ENCODE measurements around the gene TSSK3.

The TSSK3 gene

DNA sequence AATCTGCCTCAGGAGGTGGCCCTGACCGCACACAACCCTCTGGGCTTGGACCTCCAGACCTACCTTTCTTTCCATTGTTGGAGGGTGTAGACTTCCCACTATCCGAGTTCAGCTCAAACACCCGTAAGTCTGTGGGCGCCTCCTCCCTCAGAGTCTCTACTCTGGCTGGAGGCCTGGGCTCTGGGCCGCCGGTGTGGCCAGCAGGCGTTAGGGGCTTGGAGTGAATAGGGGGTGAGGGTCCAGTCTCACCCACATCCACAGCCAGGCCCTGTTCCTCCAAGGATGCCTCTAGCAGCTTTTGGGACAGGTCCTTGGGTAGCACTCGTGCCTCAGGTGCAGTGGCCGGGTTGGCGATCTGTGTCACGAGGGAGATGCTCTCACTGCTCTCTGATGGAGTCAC, 13.9 kb downstream of the TSSK3 start:
- DNase-seq (ENCODE audit: low read depth), result no peak
- TF ChIP-seq, protein P1, sequence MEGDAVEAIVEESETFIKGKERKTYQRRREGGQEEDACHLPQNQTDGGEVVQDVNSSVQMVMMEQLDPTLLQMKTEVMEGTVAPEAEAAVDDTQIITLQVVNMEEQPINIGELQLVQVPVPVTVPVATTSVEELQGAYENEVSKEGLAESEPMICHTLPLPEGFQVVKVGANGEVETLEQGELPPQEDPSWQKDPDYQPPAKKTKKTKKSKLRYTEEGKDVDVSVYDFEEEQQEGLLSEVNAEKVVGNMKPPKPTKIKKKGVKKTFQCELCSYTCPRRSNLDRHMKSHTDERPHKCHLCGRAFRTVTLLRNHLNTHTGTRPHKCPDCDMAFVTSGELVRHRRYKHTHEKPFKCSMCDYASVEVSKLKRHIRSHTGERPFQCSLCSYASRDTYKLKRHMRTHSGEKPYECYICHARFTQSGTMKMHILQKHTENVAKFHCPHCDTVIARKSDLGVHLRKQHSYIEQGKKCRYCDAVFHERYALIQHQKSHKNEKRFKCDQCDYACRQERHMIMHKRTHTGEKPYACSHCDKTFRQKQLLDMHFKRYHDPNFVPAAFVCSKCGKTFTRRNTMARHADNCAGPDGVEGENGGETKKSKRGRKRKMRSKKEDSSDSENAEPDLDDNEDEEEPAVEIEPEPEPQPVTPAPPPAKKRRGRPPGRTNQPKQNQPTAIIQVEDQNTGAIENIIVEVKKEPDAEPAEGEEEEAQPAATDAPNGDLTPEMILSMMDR (IDR thresholded peaks at IDR 0.05; ENCODE audit: low read depth, low read length, missing control alignments), result no peak
- H3K4me3 ChIP-seq (ENCODE audit: low read depth, low read length), result no peak overlapping the region

DNA sequence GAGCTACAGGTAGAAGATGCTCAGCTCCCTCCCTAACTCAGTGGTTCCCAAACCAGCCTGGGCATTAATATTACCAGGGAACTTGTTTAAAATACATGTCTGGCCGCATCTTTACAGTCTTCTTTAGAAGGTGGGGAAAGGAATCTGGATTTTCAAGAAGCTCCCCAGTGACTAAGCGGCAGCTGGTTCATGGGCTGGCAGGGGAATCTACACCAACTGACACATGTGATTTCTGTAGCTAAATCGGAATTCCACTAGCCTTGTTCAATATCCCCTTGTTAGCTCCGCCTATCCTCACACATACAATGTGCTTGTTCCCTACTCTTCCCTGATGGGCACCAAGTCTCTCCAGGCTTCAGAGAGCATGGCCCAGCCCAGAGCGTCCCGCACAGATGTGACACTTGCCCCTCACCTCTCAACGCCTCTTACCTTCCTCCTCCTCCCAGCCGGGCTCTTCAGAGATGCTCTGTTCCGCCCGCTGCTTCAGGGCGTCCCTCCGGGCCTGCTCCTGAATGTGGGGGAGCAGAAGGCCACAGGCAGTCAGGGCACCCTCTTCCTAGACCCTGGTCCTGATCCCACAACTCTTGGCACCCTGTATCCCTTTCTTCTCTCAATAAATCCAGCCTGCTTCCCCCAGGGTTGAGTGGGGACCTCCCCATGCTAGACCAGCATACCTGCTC, 15.3 kb downstream of the TSSK3 start:
- H3K4me3 ChIP-seq (ENCODE audit: low read depth, low read length), result no peak overlapping the region
- TF ChIP-seq, protein P1 (IDR thresholded peaks at IDR 0.05; ENCODE audit: low read depth, low read length, missing control alignments), result no peak
- DNase-seq (ENCODE audit: low read depth), result no peak

DNA sequence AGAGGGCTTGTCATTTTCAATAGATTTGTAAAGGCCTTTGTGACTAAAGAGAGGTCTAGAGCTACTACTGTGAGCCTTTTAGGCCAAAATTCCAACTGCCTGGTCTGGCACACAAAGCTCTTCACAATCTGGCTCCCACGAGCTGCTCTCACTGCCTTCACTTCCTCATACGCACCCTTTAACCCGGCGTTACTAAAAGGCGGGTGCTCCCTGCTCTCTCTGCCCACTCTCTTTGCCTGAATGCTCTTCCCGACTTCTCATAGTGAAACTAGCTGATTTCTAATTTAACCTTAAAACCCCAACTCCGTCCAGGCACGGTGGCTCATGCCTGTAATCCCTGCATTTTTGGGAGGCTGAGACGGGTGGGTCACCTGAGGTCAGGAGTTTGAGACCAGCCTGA, 17.7 kb downstream of the TSSK3 start:
- no peak overlapping the region for H3K4me3 ChIP-seq (ENCODE audit: low read depth, low read length)
- no peak for DNase-seq (ENCODE audit: low read depth)
- TF ChIP-seq, protein P1 (IDR thresholded peaks at IDR 0.05; ENCODE audit: low read depth, low read length, missing control alignments), result no peak

DNA sequence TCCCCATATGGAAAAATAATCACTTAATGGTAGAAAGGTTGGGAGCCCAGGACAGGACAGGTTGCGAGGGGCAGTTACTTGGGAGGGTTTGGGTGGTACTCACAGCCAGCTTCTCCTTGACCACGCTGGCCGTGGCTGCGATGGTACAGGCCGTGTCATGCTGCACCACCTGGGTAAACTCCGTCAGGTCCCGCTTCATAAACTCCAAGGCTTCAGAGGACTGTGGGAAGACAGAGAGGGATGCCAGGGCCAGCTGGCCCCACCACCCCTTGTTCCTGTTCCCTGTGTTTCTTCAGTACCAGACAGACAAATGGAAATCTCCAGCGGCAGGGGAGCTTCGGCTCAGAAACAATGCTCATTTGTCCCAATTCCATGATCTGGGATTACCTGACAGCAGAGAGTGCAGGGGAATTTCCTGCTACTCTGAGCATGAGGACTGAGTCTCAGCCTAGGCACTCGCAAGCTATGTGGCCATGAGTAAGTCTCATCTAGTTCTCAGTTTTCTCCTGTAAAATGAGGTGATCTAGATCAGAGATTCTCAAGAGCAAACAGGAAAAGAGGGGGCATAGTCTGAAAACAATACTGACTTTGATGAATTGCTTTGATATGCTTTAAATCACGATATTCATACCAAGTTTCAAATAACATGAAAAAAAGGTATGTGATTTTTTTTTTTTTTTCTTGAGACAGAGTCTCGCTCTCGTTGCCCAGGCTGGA, 24.5 kb downstream of the TSSK3 start:
- H3K4me3 ChIP-seq (ENCODE audit: low read depth, low read length), result no peak overlapping the region
- TF ChIP-seq, protein P1 (IDR thresholded peaks at IDR 0.05; ENCODE audit: low read depth, low read length, missing control alignments), result no peak
- DNase-seq (ENCODE audit: low read depth), result no peak

DNA sequence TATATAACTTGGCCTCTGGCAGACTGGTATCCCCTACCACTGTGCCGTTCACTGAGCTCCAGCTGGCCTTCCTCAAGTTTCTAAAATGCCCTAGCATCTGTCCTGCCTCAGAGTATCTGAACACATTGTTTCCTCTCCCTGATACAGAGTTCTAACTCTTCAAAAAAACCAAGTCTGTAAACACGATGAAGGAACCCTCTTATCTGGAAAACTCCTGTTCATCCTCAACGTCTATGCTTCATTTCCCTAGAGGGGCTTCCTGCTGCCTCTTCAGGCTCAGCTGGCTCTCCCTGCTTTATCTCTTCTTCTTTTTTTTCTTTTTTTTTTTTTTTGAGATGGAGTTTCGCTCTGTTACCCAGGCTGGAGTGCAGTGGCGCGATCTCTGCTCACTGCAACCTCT, 26.3 kb downstream of the TSSK3 start:
- no peak for DNase-seq (ENCODE audit: low read depth)
- H3K4me3 ChIP-seq (ENCODE audit: low read depth, low read length), result no peak overlapping the region
- TF ChIP-seq, protein P1 (IDR thresholded peaks at IDR 0.05; ENCODE audit: low read depth, low read length, missing control alignments), result no peak

DNA sequence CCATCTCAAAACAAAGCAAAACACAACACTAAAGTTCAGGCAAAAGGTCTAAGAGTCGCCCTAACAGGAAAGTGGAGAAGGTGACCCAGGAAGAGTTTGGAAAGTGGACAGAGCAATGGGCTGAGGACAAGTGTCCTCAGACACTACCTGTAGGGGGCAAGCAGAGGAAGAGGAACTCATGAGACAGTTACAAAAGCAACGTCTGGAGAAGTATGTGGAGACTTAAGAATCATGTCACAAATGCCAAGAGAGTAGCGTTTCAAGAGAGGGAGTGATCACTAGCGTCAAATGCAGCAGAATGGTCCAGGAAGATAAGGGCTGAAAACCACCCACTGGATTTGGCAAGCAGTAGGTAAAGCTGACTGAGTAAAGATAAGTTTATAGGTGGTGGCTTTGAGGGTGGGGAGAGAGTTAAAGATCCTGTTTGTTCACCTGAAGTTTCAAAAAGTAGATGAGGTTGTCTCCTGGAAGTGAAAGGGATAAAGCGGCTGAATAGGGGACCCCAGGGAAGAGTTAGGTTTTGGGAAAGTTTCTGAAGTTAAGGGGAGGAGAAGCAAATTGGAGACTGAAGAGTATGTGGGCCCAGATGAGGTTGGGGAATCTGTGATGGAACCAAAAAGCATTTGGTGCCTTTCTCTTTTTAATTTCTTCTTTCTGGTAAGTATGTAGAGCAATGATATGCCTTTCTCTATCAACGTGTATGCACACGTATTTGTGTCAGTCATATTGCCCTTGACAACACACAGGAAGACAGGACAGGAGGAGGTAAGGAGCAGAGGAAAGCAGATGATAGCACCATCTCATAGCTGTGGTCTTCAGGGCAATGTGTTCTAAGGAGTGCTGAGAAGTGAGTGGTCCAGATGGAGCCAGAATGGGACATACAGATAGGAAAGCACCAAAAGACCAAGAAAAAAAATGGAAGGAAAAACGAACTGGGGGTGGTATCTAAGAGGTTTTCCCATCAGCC, 28.8 kb downstream of the TSSK3 start:
- TF ChIP-seq, protein P1 (IDR thresholded peaks at IDR 0.05; ENCODE audit: low read depth, low read length, missing control alignments), result no peak
- no peak overlapping the region for H3K4me3 ChIP-seq (ENCODE audit: low read depth, low read length)
- no peak for DNase-seq (ENCODE audit: low read depth)

All from GM12864 (cell line).